IMR-90 (cell line): ENCODE results near the gene NTRK2. TPM values are rescaled to one million over a fixed set of nuclear protein-coding genes. Genes with fewer than 3 reads are reported as not detected.

ENCODE experiments used
- ATAC-seq: fragments of 200-7000 bp; cut with Tn5 transposase; 2 replicates; pipeline ENCODE4 v1.9.1; 2020; ENCODE audit warnings: low read depth, mild to moderate bottlenecking, moderate library complexity
- BruUV-seq: library from RNA; stranded (reverse); fragments of 400-500 nt; replicated peaks from 2 replicates; lab custom pipeline; 2021; lab: Mats Ljungman, UMichigan
- CTCF ChIA-PET: fragments of 300-600 bp; formaldehyde crosslinking; extraction: SDS; loops from one replicate; lab custom pipeline; 2021; ENCODE audit warnings: antibody characterized with exemption; lab: Yijun Ruan, JAX
- POLR2A ChIA-PET: fragments of 300-600 bp; sonication (Branson Sonifier 250); formaldehyde crosslinking; loops from one replicate; lab custom pipeline; 2022; ENCODE audit warnings: antibody characterized with exemption; ENCODE audit not compliant: unreplicated experiment; lab: Charles Lee
- DNase-seq: peaks from one replicate; pipeline ENCODE4 v3.0.0; 2013
- H2AFZ ChIP-seq: replicated peaks from 2 replicates; pipeline ENCODE3; 2013; ENCODE audit warnings: low read length, mild to moderate bottlenecking; ENCODE audit not compliant: poor library complexity
- H2AK5ac ChIP-seq: 2 replicates; pipeline ENCODE4 v1.6.1; 2013; ENCODE audit warnings: low read depth, low read length, inconsistent platforms
- H2AK9ac ChIP-seq: replicated peaks from 2 replicates; pipeline ENCODE3; 2013; ENCODE audit warnings: mild to moderate bottlenecking, low read depth, low read length, moderate library complexity; ENCODE audit not compliant: poor library complexity
- H2BK120ac ChIP-seq: 2 replicates; pipeline ENCODE4 v1.6.1; 2013; ENCODE audit warnings: low read depth, low read length, inconsistent platforms
- H2BK15ac ChIP-seq: 3 replicates; pipeline ENCODE4 v1.6.1; 2013; ENCODE audit warnings: low read depth, low read length, inconsistent platforms
- H2BK20ac ChIP-seq: 2 replicates; pipeline ENCODE4 v1.6.1; 2013; ENCODE audit warnings: low read depth, mild to moderate bottlenecking, inconsistent platforms, low read length, moderate library complexity
- H2BK5ac ChIP-seq: 2 replicates; pipeline ENCODE4 v1.6.1; 2013; ENCODE audit warnings: mild to moderate bottlenecking, low read depth, low read length, inconsistent platforms; ENCODE audit not compliant: poor library complexity, severe bottlenecking
- H3K14ac ChIP-seq: replicated peaks from 2 replicates; pipeline ENCODE4 v1.6.1; 2013; ENCODE audit warnings: low read depth, low read length, inconsistent platforms
- H3K18ac ChIP-seq: 2 replicates; pipeline ENCODE4 v1.6.1; 2013; ENCODE audit warnings: low read depth, low read length, control low read depth
- H3K23ac ChIP-seq: 2 replicates; pipeline ENCODE4 v1.6.1; 2013; ENCODE audit warnings: low read depth, low read length, inconsistent platforms
- H3K27ac ChIP-seq: 2 replicates; pipeline ENCODE4 v1.5.1; 2013; ENCODE audit warnings: mild to moderate bottlenecking, control low read depth, low read length; ENCODE audit not compliant: insufficient read depth
- H3K27me3 ChIP-seq: 2 replicates; pipeline ENCODE4 v1.6.1; 2013; ENCODE audit warnings: low read length; ENCODE audit not compliant: control insufficient read depth, insufficient read depth
- H3K36me3 ChIP-seq: 2 replicates; pipeline ENCODE4 v1.6.1; 2013; ENCODE audit warnings: low read length, mixed read lengths; ENCODE audit not compliant: control insufficient read depth, insufficient read depth
- H3K4ac ChIP-seq: 2 replicates; pipeline ENCODE4 v1.6.1; 2013; ENCODE audit warnings: low read depth, low read length, inconsistent platforms
- H3K4me1 ChIP-seq: 2 replicates; pipeline ENCODE4 v1.6.1; 2013; ENCODE audit warnings: low read length, mixed read lengths; ENCODE audit not compliant: control insufficient read depth, insufficient read depth
- H3K4me2 ChIP-seq: 2 replicates; pipeline ENCODE4 v1.6.1; 2013; ENCODE audit warnings: low read depth, mild to moderate bottlenecking, control low read depth, low read length, moderate library complexity
- H3K4me3 ChIP-seq: 2 replicates; pipeline ENCODE4 v1.5.1; 2013; ENCODE audit warnings: low read depth, mild to moderate bottlenecking, control low read depth, low read length, moderate library complexity; ENCODE audit not compliant: insufficient read depth
- H3K56ac ChIP-seq: 2 replicates; pipeline ENCODE4 v1.6.1; 2013; ENCODE audit warnings: low read length, inconsistent platforms; ENCODE audit not compliant: insufficient read depth; ENCODE audit errors: extremely low read depth
- H3K79me1 ChIP-seq, 2 experiments: 2 replicates each; pipeline ENCODE4 v1.6.1; 2013; ENCODE audit warnings: low read length in 2 of 2, inconsistent platforms in 1 of 2, low read depth in 1 of 2
- H3K9ac ChIP-seq: 2 replicates; pipeline ENCODE4 v1.6.1; 2013; ENCODE audit warnings: low read depth, low read length, control low read depth
- H3K9me1 ChIP-seq: 2 replicates; pipeline ENCODE4 v1.6.1; 2013; ENCODE audit warnings: low read length, inconsistent platforms; ENCODE audit not compliant: insufficient read depth
- H3K9me3 ChIP-seq: 2 replicates; pipeline ENCODE4 v1.6.1; 2013; ENCODE audit warnings: low read length; ENCODE audit not compliant: control insufficient read depth, insufficient read depth
- H4K20me1 ChIP-seq: 2 replicates; pipeline ENCODE4 v1.6.1; 2013; ENCODE audit warnings: low read length, inconsistent platforms; ENCODE audit not compliant: insufficient read depth
- H4K5ac ChIP-seq: 2 replicates; pipeline ENCODE4 v1.6.1; 2013; ENCODE audit warnings: mild to moderate bottlenecking, low read depth, low read length, control low read depth
- H4K8ac ChIP-seq, 2 experiments: 2 replicates each; pipeline ENCODE4 v1.6.1; 2013; ENCODE audit warnings: low read depth in 2 of 2, low read length in 2 of 2, control low read depth in 1 of 2, inconsistent platforms in 1 of 2
- H4K91ac ChIP-seq: 2 replicates; pipeline ENCODE4 v1.6.1; 2013; ENCODE audit warnings: low read depth, low read length, inconsistent platforms; ENCODE audit not compliant: insufficient read depth
- MAFK ChIP-seq: IDR thresholded peaks from 2 replicates; pipeline ENCODE4 v1.6.1; 2012; ENCODE audit warnings: low read depth, low read length, improper control_type of control experiment
- NFE2L2 ChIP-seq: fragments of 150-350 bp; IDR thresholded peaks from 2 replicates; pipeline ENCODE4 v1.6.1; 2016; ENCODE audit warnings: low read depth, mild to moderate bottlenecking, low read length
- WGBS, 2 experiments: methylation state at CpG; one replicate each; pipeline versions ENCODE4 v1.1.5 to v1.1.7; 2013; ENCODE audit warnings: missing lambda C conversion rate in 2 of 2; ENCODE audit not compliant: insufficient read length in 1 of 2; ENCODE audit errors: extremely low coverage in 2 of 2; 5-methylcytosine and 5-hydroxymethylcytosine counted together
- dilution Hi-C: fragments of 300-500 bp; cut with HindIII; formaldehyde crosslinking; loops from one replicate; pipeline ENCODE4 v1.14.3; 2018; ENCODE audit warnings: low sequenced_read_pairs; ENCODE audit not compliant: unreplicated experiment
- in situ Hi-C: fragments of 300-500 bp; cut with MboI; formaldehyde crosslinking; loops from 3 replicates; pipeline ENCODE4 v1.14.3; 2019; ENCODE audit warnings: low sequenced_read_pairs, inconsistent platforms, mixed read lengths
- intact Hi-C: fragments of 100-400 bp; cut with micrococcal nuclease; formaldehyde crosslinking; loops from 2 replicates; pipeline ENCODE4 v1.10.0; 2022
- polyA plus RNA-seq, 3 experiments: library from polyadenylated mRNA; depleted of rRNA; stranded (reverse); fragments of >200 nt; gene quantifications; 2 replicates each; pipeline ENCODE4 v1.2.3, GENCODE V29; 2012; ENCODE audit warnings: low replicate concordance in 1 of 3
- total RNA-seq: library from RNA; depleted of rRNA; stranded (reverse); fragments of >200 nt; gene quantifications from 2 replicates; pipeline ENCODE4 v1.2.3, GENCODE V29; 2012
- TF ChIP-seq, protein P1 (sequence below): conservative IDR thresholded peaks from 2 replicates; pipeline ENCODE4 v1.5.1; 2012; ENCODE audit warnings: mild to moderate bottlenecking, low read depth, low read length, improper control_type of control experiment

Gene NTRK2
- total and polyA plus RNA-seq, 2 of the 4 experiments (the other 2 are of a cell fraction): under 0.01 to 0.02 TPM

- Histone ChIP-seq H2AFZ (no peak overlapping the region), H3K4me3 (no peak overlapping the region), H3K9me1 (no peaks in the 10 kb centered on the region), H3K23ac (no peak overlapping the region), H3K4ac (no peak overlapping the region), H3K27ac (no peak overlapping the region), H2BK15ac (no peak overlapping the region), H3K9me3 (no peaks in the 10 kb centered on the region), H3K9ac (no peak overlapping the region), H3K4me1 (no peaks in the 10 kb centered on the region), H4K8ac (no peak overlapping the region), H2BK20ac (no peak overlapping the region), H3K56ac (no peak overlapping the region), H2AK5ac (no peak overlapping the region), H3K27me3 (peaks cover 15% of the 10 kb centered on the region), H3K14ac (no peak overlapping the region), H4K91ac (no peak overlapping the region), H3K4me2 (no peak overlapping the region), H4K5ac (no peak overlapping the region), H2BK5ac (no peak overlapping the region), H2AK9ac (no peak overlapping the region), H2BK120ac (no peak overlapping the region), H3K36me3 (no peaks in the 10 kb centered on the region), H3K79me1 (no peaks in the 10 kb centered on the region), H3K18ac (no peak overlapping the region), H4K20me1 (no peaks in the 10 kb centered on the region; the same call in 1 of the 2 replicates)
- POLR2A ChIA-PET: no interaction called here
- dilution Hi-C loops: no loop called here
- DNase-seq (no peak), ATAC-seq (no peak)
- TF ChIP-seq NFE2L2 (no peak), MAFK (no peak)
- TF ChIP-seq, protein P1, sequence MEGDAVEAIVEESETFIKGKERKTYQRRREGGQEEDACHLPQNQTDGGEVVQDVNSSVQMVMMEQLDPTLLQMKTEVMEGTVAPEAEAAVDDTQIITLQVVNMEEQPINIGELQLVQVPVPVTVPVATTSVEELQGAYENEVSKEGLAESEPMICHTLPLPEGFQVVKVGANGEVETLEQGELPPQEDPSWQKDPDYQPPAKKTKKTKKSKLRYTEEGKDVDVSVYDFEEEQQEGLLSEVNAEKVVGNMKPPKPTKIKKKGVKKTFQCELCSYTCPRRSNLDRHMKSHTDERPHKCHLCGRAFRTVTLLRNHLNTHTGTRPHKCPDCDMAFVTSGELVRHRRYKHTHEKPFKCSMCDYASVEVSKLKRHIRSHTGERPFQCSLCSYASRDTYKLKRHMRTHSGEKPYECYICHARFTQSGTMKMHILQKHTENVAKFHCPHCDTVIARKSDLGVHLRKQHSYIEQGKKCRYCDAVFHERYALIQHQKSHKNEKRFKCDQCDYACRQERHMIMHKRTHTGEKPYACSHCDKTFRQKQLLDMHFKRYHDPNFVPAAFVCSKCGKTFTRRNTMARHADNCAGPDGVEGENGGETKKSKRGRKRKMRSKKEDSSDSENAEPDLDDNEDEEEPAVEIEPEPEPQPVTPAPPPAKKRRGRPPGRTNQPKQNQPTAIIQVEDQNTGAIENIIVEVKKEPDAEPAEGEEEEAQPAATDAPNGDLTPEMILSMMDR: no peak
- no TSS peak for BruUV-seq
- in situ Hi-C loops: no loop called here
- intact Hi-C loops: no loop called here
- CTCF ChIA-PET: no interaction called here
- WGBS, 2 experiments: 69% methylated on average over 3 of the region's 9 CpGs; no CpG with 5 or more reads in 1 of the 2 experiments
Measured at GRCh38 chr9:84671586-84672521, 2.3 kb downstream of the NTRK2 start.
